GM21529 (cell line): Measurements from ENCODE around the gene UNC5A.

Source experiments
- ATAC-seq: cut with Tn5 transposase; IDR thresholded peaks from one replicate; pipeline ENCODE4 v1.9.1; 2021; ENCODE audit not compliant: unreplicated experiment

Gene UNC5A

DNA sequence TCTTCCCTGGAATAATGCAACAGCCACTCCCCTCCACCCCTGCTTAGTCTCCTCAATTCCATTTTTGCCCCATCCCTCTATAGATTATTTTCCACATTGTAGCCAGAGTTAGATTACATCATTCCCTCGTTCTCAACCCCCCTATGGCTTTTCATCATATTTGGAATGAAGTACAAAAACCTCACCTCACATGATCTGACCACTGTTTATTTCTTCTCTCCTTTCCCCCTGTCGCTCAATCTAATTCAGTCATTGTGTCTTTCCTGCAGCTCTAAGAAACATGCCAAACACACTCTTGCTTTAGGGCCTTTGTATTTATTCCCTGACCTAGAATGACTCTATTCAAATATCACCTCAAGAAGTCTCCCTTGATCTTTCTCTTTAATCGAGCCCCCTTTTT lies 111.4 kb downstream of the UNC5A start:
- ATAC-seq, result no peak

DNA sequence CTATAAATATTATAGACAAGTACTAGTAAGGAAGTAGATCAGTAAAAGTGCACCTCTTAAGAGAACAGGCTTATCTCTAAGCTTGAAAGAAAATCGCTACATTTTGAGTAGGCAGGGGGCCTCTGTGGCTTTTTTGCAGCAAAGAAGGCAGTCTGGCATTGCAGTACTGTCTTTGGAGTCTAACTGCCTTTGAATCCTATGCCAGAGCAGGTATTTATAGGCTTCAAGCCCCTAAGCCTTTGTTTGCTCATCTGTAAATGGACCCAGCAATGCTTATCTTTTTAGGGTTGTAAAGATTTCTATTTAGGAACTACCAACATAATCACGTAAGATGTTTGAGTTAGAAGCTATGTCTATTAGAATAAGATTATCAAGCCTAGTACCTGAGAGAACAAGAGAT lies 112.5 kb downstream of the UNC5A start:
- ATAC-seq, result no peak

DNA sequence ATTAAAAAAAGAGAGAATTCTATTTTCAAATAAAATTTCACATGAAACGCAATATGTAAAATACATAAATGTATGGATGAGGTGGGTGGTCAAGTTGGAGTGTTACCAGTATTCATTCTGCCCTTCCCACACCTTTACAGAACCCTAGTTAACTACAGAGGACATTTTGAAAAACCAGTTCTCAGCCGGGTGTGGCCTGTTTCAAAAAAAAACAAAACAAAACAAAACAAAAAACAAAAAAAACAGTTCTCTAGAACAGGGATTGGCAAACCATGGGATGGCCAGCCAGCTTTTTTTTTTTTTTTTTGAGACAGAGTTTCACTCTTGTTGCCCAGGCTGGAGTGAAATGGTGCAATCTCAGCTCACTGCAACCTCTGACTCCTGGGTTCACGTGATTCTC lies 117.2 kb downstream of the UNC5A start:
- ATAC-seq, result no peak

DNA sequence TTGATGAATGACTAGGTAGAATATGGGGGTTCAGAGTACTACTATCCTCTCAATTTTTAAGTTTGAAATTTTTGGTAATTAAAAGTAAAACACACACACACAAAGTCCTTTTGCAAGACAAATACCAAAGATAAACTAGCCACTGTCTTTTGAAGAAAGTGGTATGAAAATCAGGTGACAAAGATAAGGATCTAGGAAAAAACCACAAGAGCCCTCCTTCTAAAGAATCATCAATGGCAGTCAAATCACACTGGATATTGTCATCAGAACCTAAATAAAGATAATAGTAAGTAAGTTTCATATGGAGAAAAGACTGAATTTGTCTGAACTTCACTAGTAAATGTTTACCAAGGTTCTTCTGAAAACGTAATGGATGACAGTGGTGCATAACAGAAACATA lies 119.3 kb downstream of the UNC5A start:
- ATAC-seq, result no peak
